Neutrophil (primary cell): ENCODE measurements around the gene INSM2.

Source experiments
- H3K27ac ChIP-seq: fragments of 200-600 bp; sonication (generic); 2 replicates; pipeline ENCODE4 v1.5.1; 2016; ENCODE audit warnings: mild to moderate bottlenecking, moderate library complexity
- H3K27me3 ChIP-seq: fragments of 200-600 bp; sonication (generic); 2 replicates; pipeline ENCODE4 v1.6.0; 2016; ENCODE audit warnings: mild to moderate bottlenecking
- H3K36me3 ChIP-seq: fragments of 200-600 bp; sonication (generic); 2 replicates; pipeline ENCODE4 v1.5.1; 2017
- H3K4me1 ChIP-seq, 2 experiments: fragments of 200-600 bp in 1 of 2; sonication (generic) in 1 of 2; 1 replicate in 1 of 2; 2 replicates in 1 of 2; pipeline versions ENCODE4 v1.5.1 to v1.6.1; 2013 to 2016; ENCODE audit warnings: low read depth in 1 of 2, low read length in 1 of 2, mild to moderate bottlenecking in 1 of 2, moderate library complexity in 1 of 2; ENCODE audit not compliant: control insufficient read depth in 1 of 2, insufficient read depth in 1 of 2
- H3K4me3 ChIP-seq, 2 experiments: fragments of 200-600 bp in 1 of 2; sonication (generic) in 1 of 2; 1 replicate in 1 of 2; 2 replicates in 1 of 2; pipeline ENCODE4 v1.5.1; 2013 to 2016; ENCODE audit warnings: low read depth in 1 of 2, low read length in 1 of 2, mild to moderate bottlenecking in 1 of 2, moderate library complexity in 1 of 2
- H3K9me3 ChIP-seq: fragments of 200-600 bp; sonication (generic); 2 replicates; pipeline ENCODE4 v1.5.1; 2016
- CTCF ChIP-seq: fragments of 200-600 bp; sonication (generic); IDR thresholded peaks from 2 replicates; pipeline ENCODE4 v1.5.1; 2016; ENCODE audit warnings: antibody characterized with exemption

Gene INSM2

DNA sequence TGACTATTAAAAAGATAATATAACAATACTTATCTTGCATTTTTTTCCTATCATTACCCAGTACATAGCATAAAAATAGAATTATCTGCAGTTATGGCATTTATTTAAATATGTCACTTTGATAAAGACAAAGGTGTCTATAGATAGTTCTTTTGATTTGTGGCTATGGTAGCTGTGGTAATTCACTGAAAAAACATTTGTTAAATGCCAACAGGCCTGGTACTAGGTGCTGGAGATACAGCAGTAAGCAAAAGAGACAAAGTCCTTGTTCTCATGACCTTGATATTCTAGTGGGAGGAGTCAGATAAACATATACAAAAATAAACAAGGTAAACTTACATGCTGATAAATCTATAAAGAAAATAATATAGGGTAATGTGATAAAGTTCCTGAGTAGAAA, 44.7 kb downstream of the INSM2 start:
- no peaks in the 10 kb centered on the region for H3K36me3 ChIP-seq
- H3K4me1 ChIP-seq, result no peaks in the 10 kb centered on the region
- TF ChIP-seq CTCF, result no peak
- H3K9me3 ChIP-seq, result no peaks in the 10 kb centered on the region
- H3K4me3 ChIP-seq, result no peak overlapping the region
- no peak overlapping the region for H3K27ac ChIP-seq
- no peaks in the 10 kb centered on the region for H3K27me3 ChIP-seq
